CD8-positive, alpha-beta memory T cell (primary cell): ENCODE data around the gene ANK3. TPM values are rescaled to one million over a fixed set of nuclear protein-coding genes. Genes with fewer than 3 reads are reported as not detected.

Experiments
- CTCF ChIA-PET: fragments of 350-600 bp; sonication (Branson Sonifier 250); formaldehyde crosslinking; loops from one replicate; lab custom pipeline; 2021; ENCODE audit warnings: antibody characterized with exemption; lab: Charles Lee
- POLR2A ChIA-PET: fragments of 350-600 bp; sonication (Branson Sonifier 250); formaldehyde crosslinking; loops from one replicate; lab custom pipeline; 2021; ENCODE audit warnings: antibody characterized with exemption; lab: Charles Lee
- DNase-seq, 5 donors: peaks; one replicate each; pipeline versions ENCODE4 v3.0.0 to v3.0.0-alpha.2; 2020 to 2022; ENCODE audit warnings: mixed read lengths in 1 of 5
- H3K27ac ChIP-seq: one replicate; pipeline ENCODE4 v1.7.0; 2013; ENCODE audit warnings: low read depth, mild to moderate bottlenecking, low read length, moderate library complexity
- H3K27me3 ChIP-seq: 2 replicates; pipeline ENCODE4 v1.7.0; 2013; ENCODE audit warnings: low read length, mild to moderate bottlenecking; ENCODE audit not compliant: insufficient read depth, poor library complexity, severe bottlenecking
- H3K36me3 ChIP-seq: 2 replicates; pipeline ENCODE4 v1.7.0; 2013; ENCODE audit warnings: mild to moderate bottlenecking, low read length, moderate library complexity; ENCODE audit not compliant: insufficient read depth
- H3K4me1 ChIP-seq: 2 replicates; pipeline ENCODE4 v1.7.0; 2013; ENCODE audit warnings: mild to moderate bottlenecking, low read length, moderate library complexity; ENCODE audit not compliant: insufficient read depth
- H3K4me3 ChIP-seq: 2 replicates; pipeline ENCODE4 v1.7.0; 2013; ENCODE audit warnings: mild to moderate bottlenecking, low read length
- H3K9me3 ChIP-seq: 2 replicates; pipeline ENCODE4 v1.7.0; 2013; ENCODE audit warnings: mild to moderate bottlenecking, low read length
- H3K27ac Mint-ChIP-seq, 8 donors: one replicate each; pipeline ENCODE4 v1.8.0; 2020 to 2021; ENCODE audit warnings: mixed read lengths in 8 of 8, mild to moderate bottlenecking in 6 of 8, inconsistent platforms in 3 of 8, moderate library complexity in 3 of 8
- H3K27me3 Mint-ChIP-seq, 2 donors: one replicate each; pipeline ENCODE4 v1.8.0; 2020 to 2021; ENCODE audit warnings: mixed read lengths in 2 of 2, mild to moderate bottlenecking in 1 of 2, moderate library complexity in 1 of 2
- H3K36me3 Mint-ChIP-seq, 3 donors: one replicate each; pipeline ENCODE4 v1.8.0; 2020 to 2021; ENCODE audit warnings: mixed read lengths in 3 of 3, inconsistent platforms in 1 of 3, mild to moderate bottlenecking in 1 of 3
- H3K4me1 Mint-ChIP-seq, 3 donors: one replicate each; pipeline ENCODE4 v1.8.0; 2020 to 2021; ENCODE audit warnings: mixed read lengths in 3 of 3, inconsistent platforms in 1 of 3, mild to moderate bottlenecking in 1 of 3
- H3K4me3 Mint-ChIP-seq, 7 donors: one replicate each; pipeline ENCODE4 v1.8.0; 2020 to 2021; ENCODE audit warnings: mixed read lengths in 7 of 7, mild to moderate bottlenecking in 6 of 7, moderate library complexity in 4 of 7, inconsistent platforms in 2 of 7
- H3K9me3 Mint-ChIP-seq, 5 donors: one replicate each; pipeline ENCODE4 v1.8.0; 2020 to 2022; ENCODE audit warnings: mixed read lengths in 5 of 5, mild to moderate bottlenecking in 3 of 5, moderate library complexity in 2 of 5, inconsistent platforms in 1 of 5
- polyA plus RNA-seq: library from polyadenylated mRNA; unstranded; fragments of 300-500 nt; fragmentation: Illumina TruSeq; gene quantifications from one replicate; pipeline ENCODE4 v1.2.3, GENCODE V29; 2021
- total RNA-seq, 2 experiments: library from RNA; stranded (reverse); gene quantifications; one replicate each; pipeline ENCODE4 v1.2.3, GENCODE V29; 2021

Gene ANK3
- total and polyA plus RNA-seq, 3 experiments from 2014 or later, result 10.2 to 12.8 (median 11.8) TPM

DNA sequence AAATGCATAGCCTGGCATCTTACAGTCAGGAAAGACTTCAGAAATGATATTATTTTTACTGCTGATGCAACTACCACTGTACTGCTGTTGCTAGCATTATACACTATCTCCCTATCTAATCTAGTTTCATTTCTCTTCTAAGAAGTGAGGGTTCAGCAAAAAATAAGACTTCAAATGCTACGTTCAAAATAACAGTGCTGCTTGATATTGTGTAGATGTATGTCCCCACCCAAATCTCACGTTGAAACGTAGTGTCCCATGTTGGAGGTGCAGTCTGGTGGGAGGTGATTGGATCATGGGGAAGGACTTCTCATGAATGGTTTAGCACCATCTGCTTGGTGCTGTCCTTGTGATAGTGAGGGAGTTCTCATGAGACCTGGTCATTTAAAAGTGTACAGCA, 129.4 kb downstream of the ANK3 start:
- H3K36me3 ChIP-seq, result no peaks in the 10 kb centered on the region
- Mint-ChIP-seq H3K9me3 (no peaks in the 10 kb centered on the region), H3K27ac (no peak overlapping the region), H3K4me3 (no peak overlapping the region), H3K36me3 (peaks cover 2 to 20% (median 4%) of the 10 kb centered on the region in 3 donors), H3K27me3 (peaks cover 2 to 5% of the 10 kb centered on the region in 2 donors), H3K4me1 (peaks cover 0 to 8% (median 0%) of the 10 kb centered on the region in 3 donors)
- POLR2A ChIA-PET, result no interaction called here
- CTCF ChIA-PET, result no interaction called here
- no peak overlapping the region for H3K4me3 ChIP-seq
- H3K27ac ChIP-seq, result no peak overlapping the region
- DNase-seq, result no peak
- H3K9me3 ChIP-seq, result no peaks in the 10 kb centered on the region
- no peaks in the 10 kb centered on the region for H3K27me3 ChIP-seq
- H3K4me1 ChIP-seq, result no peaks in the 10 kb centered on the region

DNA sequence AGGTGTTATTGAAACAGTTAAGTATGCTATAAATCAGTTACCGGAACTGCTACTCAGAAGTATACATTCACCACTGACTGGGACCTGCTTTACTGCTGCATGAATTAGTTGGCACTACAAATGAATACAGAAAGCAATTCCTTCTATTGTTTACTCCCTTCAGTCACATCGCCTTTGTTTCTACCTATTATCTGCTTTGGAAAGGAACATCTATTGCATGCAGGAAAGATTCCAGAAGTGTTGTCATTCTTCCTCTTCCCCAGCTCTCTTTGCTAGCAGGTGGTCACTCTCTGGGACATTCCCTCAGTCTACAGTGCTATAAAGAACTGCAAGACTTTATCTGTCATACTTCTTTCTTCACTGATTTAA, 131.3 kb downstream of the ANK3 start:
- H3K36me3 Mint-ChIP-seq, result peaks cover 2 to 12% (median 4%) of the 10 kb centered on the region in 3 donors
- CTCF ChIA-PET, result no interaction called here

DNA sequence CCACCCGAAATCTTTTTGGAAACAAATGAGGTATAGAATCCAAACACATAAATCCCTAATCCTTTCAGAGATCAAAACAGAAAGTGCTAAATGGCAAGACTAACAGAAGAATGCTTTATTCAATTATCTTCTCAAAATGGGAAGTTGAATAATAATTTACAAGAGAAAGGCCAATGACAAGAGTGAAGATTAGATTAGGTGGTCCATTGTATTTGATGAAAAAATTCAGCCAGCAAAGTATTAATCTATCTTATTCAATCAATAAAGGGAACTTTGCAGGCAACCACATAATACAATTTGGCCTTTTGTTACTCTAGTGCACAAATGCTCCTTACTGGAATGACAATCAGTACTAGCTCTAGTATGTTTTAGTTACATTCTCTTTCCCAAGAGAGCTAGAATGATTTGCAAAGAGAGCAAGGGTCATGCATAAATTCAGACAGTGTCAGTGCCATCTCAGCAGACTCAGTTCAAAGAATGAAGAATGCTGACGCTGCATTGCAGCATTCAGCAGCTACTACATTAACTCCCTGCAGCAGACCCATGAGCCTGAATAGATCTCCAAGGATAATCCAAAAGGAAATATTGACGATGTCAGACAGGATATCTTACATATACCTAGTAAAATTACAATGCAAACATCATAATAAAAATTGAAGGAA, 131.8 kb downstream of the ANK3 start:
- Mint-ChIP-seq H3K36me3 (peaks cover 0 to 10% (median 4%) of the 10 kb centered on the region in 3 donors), H3K4me3 (no peak overlapping the region), H3K9me3 (no peaks in the 10 kb centered on the region), H3K27me3 (no peaks in the 10 kb centered on the region), H3K4me1 (peaks cover 0 to 8% (median 0%) of the 10 kb centered on the region in 3 donors), H3K27ac (no peak overlapping the region)
- H3K27ac ChIP-seq, result no peak overlapping the region
- no peaks in the 10 kb centered on the region for H3K4me1 ChIP-seq
- no peaks in the 10 kb centered on the region for H3K9me3 ChIP-seq
- no peak overlapping the region for H3K4me3 ChIP-seq
- no peaks in the 10 kb centered on the region for H3K27me3 ChIP-seq
- ChIA-PET POLR2A (no interaction called here), CTCF (no interaction called here)
- no peak for DNase-seq
- no peaks in the 10 kb centered on the region for H3K36me3 ChIP-seq

More for the DNA sequence above, 131.3 kb downstream of the ANK3 start:
- no peaks in the 10 kb centered on the region for H3K36me3 ChIP-seq
- no peak overlapping the region for H3K27ac ChIP-seq
- H3K27me3 ChIP-seq, result no peaks in the 10 kb centered on the region
- Mint-ChIP-seq H3K4me3 (no peak overlapping the region), H3K4me1 (peaks cover 0 to 8% (median 0%) of the 10 kb centered on the region in 3 donors), H3K27me3 (peaks cover 0 to 1% of the 10 kb centered on the region in 2 donors), H3K27ac (no peak overlapping the region), H3K9me3 (no peaks in the 10 kb centered on the region)
- no peaks in the 10 kb centered on the region for H3K4me1 ChIP-seq
- no peaks in the 10 kb centered on the region for H3K9me3 ChIP-seq
- DNase-seq, result no peak
- POLR2A ChIA-PET, result no interaction called here
- no peak overlapping the region for H3K4me3 ChIP-seq

DNA sequence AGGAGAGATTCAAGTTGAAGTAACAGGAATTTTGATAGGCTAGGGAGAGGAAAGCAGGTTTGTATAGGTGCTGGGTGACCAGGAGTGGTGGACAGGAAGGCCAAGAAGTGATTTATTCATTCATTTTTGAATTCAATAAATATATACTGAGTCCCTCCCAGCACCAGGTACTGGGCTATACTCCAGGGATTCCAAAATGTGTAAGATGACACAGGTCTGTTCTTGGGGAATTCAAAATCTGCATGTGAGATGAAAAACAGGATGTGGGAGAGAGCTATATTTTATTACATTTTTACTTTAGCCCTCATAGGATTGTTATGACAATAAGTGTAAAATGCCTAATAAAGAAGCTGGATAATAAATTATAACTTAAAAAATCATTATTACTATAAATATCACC, 134.9 kb downstream of the ANK3 start:
- ChIA-PET POLR2A (no interaction called here), CTCF (no interaction called here)
- Mint-ChIP-seq H3K27me3 (peaks cover 0 to 2% of the 10 kb centered on the region in 2 donors), H3K27ac (no peak overlapping the region), H3K4me3 (no peak overlapping the region), H3K9me3 (no peaks in the 10 kb centered on the region), H3K36me3 (peaks cover 0 to 2% (median 0%) of the 10 kb centered on the region in 3 donors), H3K4me1 (no peaks in the 10 kb centered on the region)
- no peaks in the 10 kb centered on the region for H3K4me1 ChIP-seq
- H3K9me3 ChIP-seq, result no peaks in the 10 kb centered on the region
- no peak for DNase-seq
- no peak overlapping the region for H3K27ac ChIP-seq
- no peaks in the 10 kb centered on the region for H3K36me3 ChIP-seq
- no peak overlapping the region for H3K4me3 ChIP-seq
- no peaks in the 10 kb centered on the region for H3K27me3 ChIP-seq

DNA sequence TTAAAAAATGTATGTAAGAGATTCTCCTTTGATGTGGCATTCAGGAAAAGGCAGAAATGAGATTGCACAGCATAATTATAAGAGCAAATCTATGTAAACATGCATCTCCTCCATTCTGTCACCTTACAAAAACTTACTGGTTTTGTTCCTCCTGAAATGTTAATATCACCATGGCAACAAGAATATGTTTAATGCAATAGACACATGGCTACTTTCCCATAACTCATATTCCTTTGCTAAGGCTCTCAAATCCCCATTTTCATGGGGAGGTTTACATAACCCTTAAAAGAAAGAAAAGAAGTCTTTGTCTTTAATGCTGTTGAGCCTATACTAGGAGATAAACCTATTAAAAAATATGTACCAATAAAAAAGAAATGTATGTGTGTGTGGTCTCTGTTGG, 136.2 kb downstream of the ANK3 start:
- H3K27me3 Mint-ChIP-seq, result peaks cover 0 to 2% of the 10 kb centered on the region in 2 donors
- POLR2A ChIA-PET, result no interaction called here
- no peak overlapping the region for H3K4me3 Mint-ChIP-seq
- Histone ChIP-seq H3K4me3 (no peak overlapping the region), H3K27ac (no peak overlapping the region), H3K27me3 (no peaks in the 10 kb centered on the region), H3K4me1 (no peaks in the 10 kb centered on the region), H3K36me3 (no peaks in the 10 kb centered on the region), H3K9me3 (no peaks in the 10 kb centered on the region)
- H3K9me3 Mint-ChIP-seq, result no peaks in the 10 kb centered on the region
- H3K27ac Mint-ChIP-seq, result no peak overlapping the region
- DNase-seq, result no peak
- H3K4me1 Mint-ChIP-seq, result no peaks in the 10 kb centered on the region
- H3K36me3 Mint-ChIP-seq, result peaks cover 0 to 2% (median 0%) of the 10 kb centered on the region in 3 donors
- CTCF ChIA-PET, result no interaction called here

DNA sequence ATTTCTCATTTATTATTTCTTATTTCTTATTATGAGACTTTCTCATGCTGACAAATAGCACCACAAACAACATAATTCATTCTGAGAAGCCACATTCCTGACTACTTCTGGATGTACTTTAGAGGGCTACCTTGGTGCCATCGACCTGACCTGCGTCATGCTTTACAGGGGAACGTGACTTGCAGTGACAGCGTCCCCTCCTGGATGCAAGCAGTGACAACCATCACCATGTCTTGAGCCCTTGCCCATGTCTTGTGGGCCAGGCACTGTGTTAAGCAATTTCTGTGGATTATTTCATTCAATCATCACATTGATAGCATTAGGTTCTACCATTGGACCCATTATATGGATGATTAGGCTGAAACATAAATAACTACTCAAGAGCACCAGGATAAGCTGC, 137.0 kb downstream of the ANK3 start:
- ChIA-PET POLR2A (no interaction called here), CTCF (no interaction called here)
- Mint-ChIP-seq H3K4me3 (no peak overlapping the region), H3K9me3 (no peaks in the 10 kb centered on the region), H3K36me3 (peaks cover 0 to 2% (median 0%) of the 10 kb centered on the region in 3 donors), H3K4me1 (no peaks in the 10 kb centered on the region), H3K27me3 (peaks cover 0 to 2% of the 10 kb centered on the region in 2 donors), H3K27ac (no peak overlapping the region)
- DNase-seq, result no peak
- H3K4me1 ChIP-seq, result no peaks in the 10 kb centered on the region
- no peak overlapping the region for H3K4me3 ChIP-seq
- no peaks in the 10 kb centered on the region for H3K9me3 ChIP-seq
- no peaks in the 10 kb centered on the region for H3K27me3 ChIP-seq
- H3K36me3 ChIP-seq, result no peaks in the 10 kb centered on the region
- no peak overlapping the region for H3K27ac ChIP-seq

DNA sequence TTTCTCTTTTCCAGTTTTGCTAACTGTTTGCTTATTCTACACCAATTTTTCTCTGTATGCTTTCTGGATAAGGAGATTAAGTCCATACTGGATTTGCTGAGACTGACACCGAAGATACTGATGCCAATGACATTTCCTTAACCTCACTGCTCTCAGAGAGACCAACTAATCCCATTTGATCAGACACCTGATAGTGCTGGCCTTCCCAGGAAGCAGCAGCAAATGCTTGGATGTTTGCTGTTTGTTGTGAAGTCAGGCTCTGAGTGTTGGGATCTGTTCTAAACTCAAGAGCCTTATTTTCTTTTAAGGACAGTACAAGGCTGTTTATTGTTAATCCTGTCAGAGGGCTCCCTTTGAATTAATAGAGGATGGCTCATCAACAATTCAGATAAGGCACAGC, 143.3 kb downstream of the ANK3 start:
- H3K27ac Mint-ChIP-seq, result no peak overlapping the region
- H3K4me3 Mint-ChIP-seq, result no peak overlapping the region
- no peak overlapping the region for H3K4me3 ChIP-seq
- ChIA-PET POLR2A (no interaction called here), CTCF (no interaction called here)
- no peaks in the 10 kb centered on the region for H3K9me3 ChIP-seq
- H3K4me1 ChIP-seq, result no peaks in the 10 kb centered on the region
- H3K27me3 Mint-ChIP-seq, result peaks cover 0 to 2% of the 10 kb centered on the region in 2 donors
- no peak for DNase-seq
- no peak overlapping the region for H3K27ac ChIP-seq
- H3K4me1 Mint-ChIP-seq, result no peaks in the 10 kb centered on the region
- H3K9me3 Mint-ChIP-seq, result no peaks in the 10 kb centered on the region
- H3K36me3 Mint-ChIP-seq, result no peaks in the 10 kb centered on the region
- H3K27me3 ChIP-seq, result no peaks in the 10 kb centered on the region
- no peaks in the 10 kb centered on the region for H3K36me3 ChIP-seq

DNA sequence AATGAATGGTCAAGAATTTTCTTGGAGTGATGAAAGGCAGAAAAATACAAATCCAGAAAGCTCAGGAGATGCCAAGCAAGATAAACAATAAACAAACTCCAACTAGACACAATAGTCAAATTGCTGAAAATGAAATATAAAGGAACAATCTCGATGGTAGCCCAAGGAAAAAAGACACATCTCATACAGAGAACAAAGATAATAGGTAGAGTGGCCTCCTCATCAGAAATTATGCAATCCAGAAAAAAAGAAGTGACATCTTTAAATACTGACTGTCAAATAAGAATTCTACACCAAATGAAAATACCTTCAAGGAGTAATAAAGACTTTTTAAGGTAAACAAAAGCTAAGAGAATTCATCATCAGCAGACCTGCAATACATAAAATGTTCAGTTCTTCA, 150.4 kb downstream of the ANK3 start:
- Mint-ChIP-seq H3K4me3 (no peak overlapping the region), H3K27me3 (no peaks in the 10 kb centered on the region), H3K9me3 (no peaks in the 10 kb centered on the region), H3K4me1 (peaks cover 25 to 33% (median 27%) of the 10 kb centered on the region in 3 donors), H3K36me3 (no peaks in the 10 kb centered on the region), H3K27ac (peak overlapping the region in 3 of 8 donors; percentile 0 to 88 (median 26))
- Histone ChIP-seq H3K27ac (no peak overlapping the region), H3K4me3 (no peak overlapping the region), H3K27me3 (no peaks in the 10 kb centered on the region), H3K4me1 (peaks cover 18% of the 10 kb centered on the region), H3K36me3 (no peaks in the 10 kb centered on the region), H3K9me3 (no peaks in the 10 kb centered on the region)
- no peak for DNase-seq
- ChIA-PET CTCF (no interaction called here), POLR2A (no interaction called here)
